ENCODE data around the gene C13orf46. TPM values are rescaled to one million over a fixed set of nuclear protein-coding genes. Genes with fewer than 3 reads are reported as not detected.

C13orf46 gene
- total and polyA plus RNA-seq, 2 of the 8 experiments (the other 6 are each of a cell fraction or from before 2014, with no cell fraction given): 0.23 to 0.28 TPM

DNA sequence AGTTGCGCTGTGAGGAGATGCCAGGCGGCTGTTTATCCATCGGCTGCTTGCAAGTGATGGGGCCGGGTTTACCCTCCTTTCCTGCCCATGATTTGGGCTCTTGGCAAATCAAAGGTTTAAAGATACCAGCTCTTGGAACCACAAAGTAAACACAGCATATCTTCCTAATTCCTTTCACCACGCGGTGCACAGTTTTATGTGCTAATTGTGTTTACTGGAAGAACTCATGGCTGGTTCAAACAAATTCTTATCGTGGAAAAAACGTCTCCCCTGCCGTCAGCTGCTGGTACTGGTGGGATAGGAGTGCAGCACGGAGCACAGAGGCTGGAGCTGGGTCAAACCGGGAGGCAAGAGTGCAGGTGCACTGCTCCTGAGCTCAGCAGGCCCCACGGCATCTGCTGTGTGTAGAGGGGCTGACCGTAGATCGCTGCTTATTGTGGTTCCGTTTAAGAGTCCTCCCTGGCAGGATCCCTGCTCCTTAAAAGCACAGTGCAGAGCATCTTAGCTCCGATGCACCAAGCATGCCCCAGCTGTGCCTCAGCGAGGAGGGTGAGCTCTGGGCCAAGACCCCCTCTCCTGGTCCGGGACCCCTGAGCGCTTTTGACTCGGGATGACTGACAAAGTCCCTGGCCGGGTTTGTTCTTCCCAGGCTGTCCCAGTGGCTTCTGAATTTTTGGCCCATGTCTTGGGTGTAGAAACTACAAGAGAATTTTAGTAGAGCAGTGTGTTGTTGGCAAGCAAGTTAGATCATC, 58.7 kb downstream of the C13orf46 start:
- POLR2A ChIA-PET (ENCODE audit: partially characterized antibody): no interaction called here
- Histone ChIP-seq H3K79me2 (ENCODE audit: control insufficient read depth in 1 of 2, insufficient read depth in 2 of 2, low read length in 2 of 2) (no peaks in the 10 kb centered on the region), H4K20me1 (replicated peaks in 1 of 2; ENCODE audit: control insufficient read depth in 1 of 2, insufficient read depth in 2 of 2, low read length in 2 of 2) (no peaks in the 10 kb centered on the region), H3K27me3 (replicated peaks in 1 of 4; ENCODE audit: control insufficient read depth in 3 of 4, extremely low read depth in 1 of 4, insufficient read depth in 3 of 4, low read length in 3 of 4) (peaks cover 0 to 5% (median 0%) of the 10 kb centered on the region in 4 experiments; a peak in 1 of 7 replicates), H2BK120ac (replicated peaks; ENCODE audit: low read depth, low read length) (no peak overlapping the region), H3K36me3 (ENCODE audit: control insufficient read depth in 2 of 4, insufficient read depth in 4 of 4, low read length in 3 of 4) (no peaks in the 10 kb centered on the region), H3K9me3 (ENCODE audit: insufficient read depth in 2 of 2, low read depth in 1 of 2, low read length in 1 of 2) (no peaks in the 10 kb centered on the region), H2AFZ (ENCODE audit: low read length) (no peak overlapping the region), H3K23ac (ENCODE audit: insufficient read length) (no peak overlapping the region), H3K23me2 (ENCODE audit: low read depth, low read length) (no peaks in the 10 kb centered on the region), H3K18ac (ENCODE audit: extremely low read depth, low read length) (no peak overlapping the region), H3K4me3 (ENCODE audit: extremely low read depth in 1 of 4, insufficient read depth in 2 of 4, low read depth in 3 of 4, low read length in 4 of 4) (no peak overlapping the region), H3K4me2 (ENCODE audit: insufficient read depth in 1 of 2, low read depth in 2 of 2, low read length in 2 of 2) (no peak overlapping the region), H2BK20ac (ENCODE audit: low read length) (no peak overlapping the region), H2BK12ac (ENCODE audit: low read depth, low read length) (no peak overlapping the region), H3K79me1 (ENCODE audit: low read depth, low read length) (no peaks in the 10 kb centered on the region), H3K27ac (ENCODE audit: low read depth, low read length) (no peak overlapping the region), H3K14ac (ENCODE audit: insufficient read length) (no peak overlapping the region), H2BK15ac (ENCODE audit: low read length) (no peak overlapping the region), H2AK5ac (ENCODE audit: low read depth, low read length) (no peak overlapping the region), H4K5ac (ENCODE audit: insufficient read length, low read depth, low read length) (no peak overlapping the region), H3K56ac (replicated peaks; ENCODE audit: insufficient read length, low read depth, low read length) (no peak overlapping the region), H4K91ac (replicated peaks; ENCODE audit: insufficient read length, low read length) (no peak overlapping the region), H2BK5ac (ENCODE audit: low read depth, low read length) (no peak overlapping the region), H4K8ac (ENCODE audit: extremely low read depth, insufficient read depth, low read length) (no peak overlapping the region), H3K9ac (replicated peaks in 1 of 4; ENCODE audit: extremely low read depth in 1 of 4, low read depth in 3 of 4, low read length in 3 of 4) (no peak overlapping the region), H3K4ac (replicated peaks; ENCODE audit: insufficient read length, low read depth, low read length) (no peak overlapping the region), H3K4me1 (replicated peaks in 1 of 4; ENCODE audit: control insufficient read depth in 3 of 4, insufficient read depth in 4 of 4, low read length in 3 of 4) (no peaks in the 10 kb centered on the region)
- CTCF ChIA-PET (ENCODE audit: partially characterized antibody): interaction anchor here (0.6 to 1.5 kb wide), 6 partner anchors 9 to 1253 kb away, joined by 3 to 5 read pairs (median 4); no protein-coding TSS in a partner anchor
- WGBS, 2 experiments (ENCODE audit: extremely low coverage in 1 of 2, insufficient coverage in 1 of 2, insufficient read length in 1 of 2, insufficient replicate concordance in 2 of 2, low coverage in 1 of 2, low lambda C conversion rate in 2 of 2, missing lambda C conversion rate in 1 of 2): 86% methylated on average over 21 of the region's 21 CpGs; no CpG with 5 or more reads in 1 of the 2 experiments
- DNase-seq (ENCODE audit: low read depth in 1 of 2, low spot score in 2 of 2) (no peak), FAIRE-seq (no peak)
- TF ChIP-seq EP300 (IDR thresholded peaks at IDR 0.05; ENCODE audit: borderline replicate concordance in 1 of 2, low read depth in 2 of 2, low read length in 2 of 2) (no peak), CHD2 (IDR thresholded peaks at IDR 0.05; ENCODE audit: low read length) (no peak), RFX5 (IDR thresholded peaks at IDR 0.05; ENCODE audit: borderline replicate concordance, low read depth, low read length) (no peak), TBP (IDR thresholded peaks at IDR 0.05; ENCODE audit: low read depth, low read length) (no peak), PHF8 (conservative IDR thresholded peaks at IDR 0.05; ENCODE audit: low read depth, low read length) (no peak), CTCF (IDR thresholded peaks at IDR 0.05; ENCODE audit: control extremely low read depth in 1 of 3, insufficient read depth in 1 of 3, low read depth in 1 of 3, low read length in 3 of 3) (no peak), BRCA1 (IDR thresholded peaks at IDR 0.05; ENCODE audit: low read depth, low read length) (no peak), TEAD4 (IDR thresholded peaks at IDR 0.05; ENCODE audit: low read depth, low read length) (no peak), CHD1 (IDR thresholded peaks at IDR 0.05; ENCODE audit: low read depth, low read length) (no peak), POLR2AphosphoS5 (IDR thresholded peaks at IDR 0.05; ENCODE audit: low read depth, low read length) (no peak), CBX5 (IDR thresholded peaks at IDR 0.05; ENCODE audit: low read depth, low read length) (no peak)

All from H1 (cell line).